GM18868 (cell line): ENCODE measurements around the gene SMARCA2.
"Not testable (repeated sequence)": the region's sequence is repeated elsewhere in the genome, so short reads cannot be mapped to it uniquely, and the experiment has no call there.

Experiments used
- ATAC-seq: cut with Tn5 transposase; IDR thresholded peaks from one replicate; pipeline ENCODE4 v1.9.1; 2021; ENCODE audit warnings: mild to moderate bottlenecking, moderate library complexity; ENCODE audit not compliant: unreplicated experiment

SMARCA2 gene

GRCh38 chr9:2134391-2134790, 119.2 kb downstream of the SMARCA2 start:
- no peak for ATAC-seq

GRCh38 chr9:2138646-2139045, 123.5 kb downstream of the SMARCA2 start:
- no peak for ATAC-seq

- ATAC-seq, result no peak
Observed at GRCh38 chr9:2140600-2141223, 125.6 kb downstream of the SMARCA2 start.

- no peak for ATAC-seq
Observed at GRCh38 chr9:2142212-2142611, 127.1 kb downstream of the SMARCA2 start.

- ATAC-seq, result no peak
Observed at GRCh38 chr9:2144619-2145018, 129.5 kb downstream of the SMARCA2 start.

GRCh38 chr9:2145746-2146145, 130.6 kb downstream of the SMARCA2 start:
- no peak for ATAC-seq

- ATAC-seq, result not testable (repeated sequence)
Observed at GRCh38 chr9:2146700-2147099, 131.6 kb downstream of the SMARCA2 start.

- ATAC-seq, result no peak
Observed at GRCh38 chr9:2150338-2150737, 135.2 kb downstream of the SMARCA2 start.

GRCh38 chr9:2151171-2151570, 136.0 kb downstream of the SMARCA2 start:
- peak; percentile 43 for ATAC-seq

- no peak for ATAC-seq
Observed at GRCh38 chr9:2152966-2153629, 138.0 kb downstream of the SMARCA2 start.

GRCh38 chr9:2153630-2154217, 138.6 kb downstream of the SMARCA2 start:
- ATAC-seq, result no peak

- no peak for ATAC-seq
Observed at GRCh38 chr9:2154731-2155130, 139.6 kb downstream of the SMARCA2 start.

- ATAC-seq, result no peak
Observed at GRCh38 chr9:2155966-2156365, 140.8 kb downstream of the SMARCA2 start.

GRCh38 chr9:2157277-2158110, 142.3 kb downstream of the SMARCA2 start:
- peak; percentile 43 for ATAC-seq

GRCh38 chr9:2158111-2158610, 143.0 kb downstream of the SMARCA2 start:
- peak; percentile 59 for ATAC-seq

GRCh38 chr9:2158766-2159430, 143.8 kb downstream of the SMARCA2 start:
- no peak for ATAC-seq

- ATAC-seq, result no peak
Observed at GRCh38 chr9:2159521-2160454, 144.6 kb downstream of the SMARCA2 start.

GRCh38 chr9:2161661-2162060, 146.5 kb downstream of the SMARCA2 start:
- no peak for ATAC-seq

GRCh38 chr9:2163231-2163885, 148.2 kb downstream of the SMARCA2 start:
- ATAC-seq, result no peak
